Ureter (tissue), 1 donor: ENCODE results near the gene C11orf58. TPM values are rescaled to one million over a fixed set of nuclear protein-coding genes. Genes with fewer than 3 reads are reported as not detected.
A peak's percentile ranks its signal among the peaks of the same experiment; 100 is the strongest.

Source experiments
- DNase-seq: peaks from one replicate; pipeline ENCODE4 v3.0.0-alpha.2; 2020; ENCODE audit warnings: low spot score
- total RNA-seq: library from RNA; stranded (reverse); gene quantifications from one replicate; pipeline ENCODE4 v1.2.4, GENCODE V29; 2023
- donor health status: DM: yes; HTN: yes; CAD: no.

Gene C11orf58
- 124 TPM for total RNA-seq

- DNase-seq: peak; percentile 98
Observed at GRCh38 chr11:16738193-16738946, at the start of gene C11orf58. Gene C11orf58 (plus strand): TSS chr11:16738647. CDS start chr11:16738779, 132 bp downstream.

DNA sequence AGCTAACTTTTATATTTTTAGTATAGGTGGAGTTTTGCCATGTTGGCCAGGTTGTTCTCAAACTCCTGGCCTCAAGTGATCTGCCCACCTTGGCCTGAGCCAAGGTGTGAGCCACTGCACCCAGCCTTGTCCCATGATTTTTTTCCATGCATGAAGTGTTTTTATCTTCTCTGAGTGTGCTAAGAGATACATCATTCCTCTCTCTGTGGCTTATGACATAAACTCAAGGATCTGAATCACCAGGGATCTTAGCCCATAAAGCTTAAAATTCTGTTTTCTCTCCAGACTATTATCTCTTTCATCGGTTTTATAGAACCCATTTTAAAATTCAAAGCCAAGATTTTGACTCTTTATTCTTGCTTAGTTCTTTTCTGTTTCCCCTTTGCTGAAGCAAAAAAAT lies 48.4 kb upstream of the C11orf58 start:
- DNase-seq: no peak

- DNase-seq: no peak
Observed at GRCh38 chr11:16703795-16704194, 34.7 kb upstream of the C11orf58 start.

DNA sequence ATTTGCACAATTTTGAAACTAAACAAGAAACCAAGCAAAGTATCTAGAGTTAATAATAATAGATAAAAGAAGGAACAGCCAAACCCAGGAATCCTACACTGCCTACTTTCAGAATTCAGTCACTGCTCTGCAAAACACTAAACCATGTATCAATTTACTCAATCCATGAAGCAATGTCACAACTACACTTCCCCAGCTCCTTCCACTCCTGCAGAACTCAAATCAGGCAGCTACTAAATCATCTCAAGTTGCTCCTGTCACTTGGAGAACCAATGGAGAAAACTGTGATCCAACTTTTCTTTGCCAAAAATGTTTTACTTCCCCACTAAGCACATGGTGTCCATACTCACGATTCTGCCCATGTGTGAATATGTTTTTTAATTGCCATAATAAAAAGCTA lies 24.9 kb upstream of the C11orf58 start:
- DNase-seq: no peak

GRCh38 chr11:16722581-16723344 lies 15.7 kb upstream of the C11orf58 start:
- no peak for DNase-seq

GRCh38 chr11:16727806-16728205 lies 10.6 kb upstream of the C11orf58 start:
- no peak for DNase-seq

DNA sequence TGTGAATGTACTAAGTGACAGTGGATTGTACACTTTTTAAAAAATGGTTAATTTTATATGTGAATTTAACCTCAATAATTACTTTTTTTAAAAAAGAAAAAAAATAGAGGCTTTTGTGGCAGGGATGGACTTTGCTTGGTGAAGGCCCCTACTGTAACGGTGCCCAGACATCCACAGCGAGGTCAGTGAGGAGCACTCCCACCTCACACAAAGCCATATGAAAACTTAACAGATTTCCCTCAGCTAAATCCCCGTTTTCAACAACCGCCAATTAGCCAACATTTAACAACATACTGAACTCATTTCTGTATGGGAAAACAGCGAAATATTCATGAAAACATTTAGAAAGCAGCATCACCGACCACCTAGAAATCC lies 642 bp upstream of the C11orf58 start:
- no peak for DNase-seq

- no peak for DNase-seq
Observed at GRCh38 chr11:16738947-16739815, 734 bp downstream of the C11orf58 start.

DNA sequence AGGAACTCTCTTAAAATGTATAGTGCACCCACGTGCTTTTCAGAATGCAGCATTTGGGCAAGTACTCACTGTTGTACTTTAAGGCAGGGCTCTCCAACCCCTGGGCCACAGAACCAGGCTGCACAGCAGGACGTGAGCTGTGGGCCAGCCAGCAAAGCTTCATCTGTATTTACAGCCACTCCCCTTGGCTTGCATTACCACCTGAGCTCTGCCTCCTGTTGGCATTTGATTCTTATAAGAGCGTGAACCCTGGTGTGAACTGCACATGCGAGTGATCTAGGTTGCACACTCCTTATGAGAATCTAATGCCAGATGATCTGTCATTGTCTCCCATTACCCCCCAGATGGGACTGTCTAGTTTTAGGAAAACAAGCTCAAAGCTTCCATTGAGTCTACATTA lies 3.0 kb downstream of the C11orf58 start:
- no peak for DNase-seq

GRCh38 chr11:16743478-16743877 lies 5.0 kb downstream of the C11orf58 start:
- DNase-seq: no peak

DNA sequence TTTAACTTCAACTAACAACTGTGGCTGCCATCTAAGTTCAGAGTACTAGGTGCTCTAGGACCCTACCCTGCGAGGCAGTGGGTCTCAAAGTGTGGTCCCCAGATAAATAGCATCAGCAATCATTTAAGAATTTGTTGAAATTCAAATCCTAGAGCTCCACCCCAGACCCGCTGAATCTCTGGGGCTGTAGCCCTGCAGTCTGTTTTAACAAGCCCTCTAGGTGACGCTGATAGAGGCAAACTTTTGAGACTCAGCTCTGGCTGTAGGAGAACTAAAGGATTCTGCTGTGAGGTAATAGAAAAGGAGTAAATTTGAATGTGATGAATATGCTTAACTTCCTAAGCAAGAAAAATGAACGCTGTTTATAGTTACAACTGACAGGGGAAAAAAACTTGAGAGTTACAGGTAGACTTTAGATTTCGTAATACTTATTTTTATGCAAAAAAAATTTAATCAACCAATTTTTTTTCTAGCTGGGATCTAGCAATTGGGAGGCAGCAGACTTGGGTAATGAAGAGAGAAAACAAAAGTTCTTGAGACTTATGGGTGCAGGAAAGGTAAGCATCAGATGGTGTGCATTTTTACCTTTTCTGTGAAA lies 5.8 kb downstream of the C11orf58 start:
- no peak for DNase-seq

GRCh38 chr11:16745950-16746605 lies 7.6 kb downstream of the C11orf58 start:
- no peak for DNase-seq

GRCh38 chr11:16749092-16749491 lies 10.6 kb downstream of the C11orf58 start:
- DNase-seq: no peak

- DNase-seq: no peak
Observed at GRCh38 chr11:16749666-16750065, 11.2 kb downstream of the C11orf58 start.

GRCh38 chr11:16750417-16750816 lies 12.0 kb downstream of the C11orf58 start:
- no peak for DNase-seq

DNA sequence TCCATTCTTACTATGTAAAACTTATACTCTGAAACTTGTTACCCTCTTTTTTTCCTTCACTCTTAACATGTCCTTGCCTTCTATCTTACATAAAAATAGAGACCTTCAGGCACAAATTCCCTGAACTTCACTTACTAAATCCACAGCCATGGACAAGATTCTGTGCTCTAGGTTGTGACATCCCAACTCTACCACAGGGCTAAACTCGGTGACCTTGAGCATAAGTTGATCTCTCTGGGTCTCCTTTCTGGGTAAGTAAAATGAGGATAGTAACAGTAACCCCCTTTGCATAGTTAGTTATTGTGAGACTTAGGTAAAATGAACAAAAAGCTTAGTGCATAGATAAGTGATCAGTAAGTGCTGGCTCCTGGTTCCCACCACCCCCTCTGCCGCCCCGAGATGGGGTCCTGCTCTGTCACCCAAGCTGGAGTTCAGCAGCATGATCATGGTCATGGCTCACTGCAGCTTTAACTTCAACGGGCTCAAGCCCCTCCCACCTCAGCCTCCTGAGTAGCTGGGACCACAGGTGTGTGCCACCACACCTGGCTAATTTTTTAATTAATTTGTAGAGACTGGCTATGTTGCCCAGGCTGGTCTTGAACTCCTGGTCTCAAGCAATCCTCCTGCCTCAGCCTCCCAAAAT lies 20.1 kb downstream of the C11orf58 start:
- no peak for DNase-seq

GRCh38 chr11:16759857-16760508 lies 21.5 kb downstream of the C11orf58 start:
- no peak for DNase-seq

GRCh38 chr11:16763746-16764145 lies 25.3 kb downstream of the C11orf58 start:
- no peak for DNase-seq

GRCh38 chr11:16764888-16765287 lies 26.4 kb downstream of the C11orf58 start:
- DNase-seq: no peak

GRCh38 chr11:16767137-16767536 lies 28.7 kb downstream of the C11orf58 start:
- DNase-seq: no peak
